Measurements from ENCODE around the gene MTFP1.
A peak's percentile ranks its signal among the peaks of the same experiment; 100 is the strongest.

The MTFP1 gene

DNA sequence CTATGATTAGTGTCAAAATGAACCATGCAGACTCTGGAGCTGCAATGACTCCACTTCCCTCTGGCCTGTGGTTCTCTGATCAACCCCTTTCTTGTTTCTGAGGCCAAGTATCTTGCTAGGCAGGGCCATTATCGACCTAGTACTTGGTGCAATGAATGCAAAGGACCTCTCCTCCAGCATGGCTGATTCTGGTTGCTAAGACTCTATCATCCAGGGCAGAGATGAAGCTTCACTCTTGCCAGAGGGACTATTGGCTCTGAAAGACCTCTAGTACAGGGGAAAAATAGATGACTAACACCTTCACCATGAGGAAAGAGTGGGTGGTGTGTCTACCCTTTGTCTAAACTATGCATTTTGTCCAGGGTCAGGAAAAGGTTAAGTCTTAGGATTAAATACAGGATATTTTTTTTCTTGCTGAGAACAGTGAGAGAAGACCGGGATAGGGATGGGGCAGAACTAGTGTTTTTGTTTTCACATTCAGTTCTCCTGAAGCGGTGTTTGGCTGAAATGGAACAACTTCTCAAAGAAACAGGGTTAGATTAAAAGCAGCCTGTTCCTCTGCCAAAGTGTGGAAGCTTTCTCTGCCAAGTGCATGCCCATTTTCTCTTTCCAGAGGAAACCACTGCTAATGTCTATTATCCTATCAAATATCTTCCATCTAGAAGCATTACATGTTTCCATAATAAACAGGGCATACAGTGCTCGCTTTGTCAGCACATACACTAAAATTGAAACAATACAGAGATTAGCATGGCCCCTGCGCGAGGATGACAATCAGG is 5.0 kb upstream of the MTFP1 start:
- TF ChIP-seq CTCF (IDR thresholded peaks at IDR 0.05; ENCODE audit: control extremely low read depth, extremely low read depth, low read depth, missing control alignments) = no peak
- no peak for DNase-seq (ENCODE audit: extremely low spot score)
- POLR2A ChIA-PET = no interaction called here
- CTCF ChIA-PET = interaction anchor here (0.9 to 2.3 kb wide), 3 partner anchors 9 to 133 kb away, joined by 3 to 10 read pairs (median 7); no protein-coding TSS in a partner anchor

DNA sequence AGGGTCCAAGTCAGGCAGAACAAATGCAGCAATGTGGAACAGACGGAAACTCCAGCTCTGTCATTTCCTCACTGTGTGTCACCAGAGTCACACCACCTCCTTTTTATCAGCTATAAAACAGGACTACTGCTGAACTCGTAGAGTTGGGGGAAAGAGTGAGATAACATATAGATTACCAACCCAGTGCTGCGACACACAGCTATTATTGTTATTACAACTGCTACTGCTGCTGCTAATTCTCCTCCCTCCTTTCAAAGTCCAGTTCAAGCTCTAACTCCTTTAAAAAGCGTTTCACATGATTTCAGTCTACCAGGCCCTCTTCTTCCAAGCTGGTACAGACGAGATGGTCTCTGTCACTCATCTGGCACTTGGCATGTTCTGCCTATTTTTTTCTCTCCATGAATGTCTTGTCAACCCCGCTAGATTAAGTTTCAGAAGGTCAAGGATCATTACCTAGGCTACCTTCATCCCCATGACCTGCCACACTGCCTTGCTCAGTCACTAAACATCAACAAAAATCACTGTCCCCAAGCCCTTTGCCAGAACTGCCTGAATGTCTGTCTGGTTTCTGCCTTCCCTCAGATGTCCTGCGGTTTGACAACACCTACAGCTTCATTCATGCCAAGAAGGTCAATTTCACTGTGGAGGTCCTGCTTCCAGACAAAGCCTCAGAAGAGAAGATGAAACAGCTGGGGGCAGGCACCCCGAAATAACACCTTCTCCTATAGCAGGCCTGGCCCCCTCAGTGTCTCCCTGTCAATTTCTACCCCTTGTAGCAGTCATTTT is 3.7 kb upstream of the MTFP1 start:
- CTCF ChIA-PET = interaction anchor here (0.9 to 7.6 kb wide), 10 partner anchors 8 to 134 kb away, joined by 3 to 57 read pairs (median 8); no protein-coding TSS in a partner anchor
- no peak for TF ChIP-seq CTCF (IDR thresholded peaks at IDR 0.05; ENCODE audit: control extremely low read depth, extremely low read depth, low read depth, missing control alignments)
- POLR2A ChIA-PET = interaction anchor here (0.6 kb wide), 1 partner anchor 1065 kb away, joined by 4 read pairs; no protein-coding TSS in a partner anchor
- no peak for DNase-seq (ENCODE audit: extremely low spot score)

DNA sequence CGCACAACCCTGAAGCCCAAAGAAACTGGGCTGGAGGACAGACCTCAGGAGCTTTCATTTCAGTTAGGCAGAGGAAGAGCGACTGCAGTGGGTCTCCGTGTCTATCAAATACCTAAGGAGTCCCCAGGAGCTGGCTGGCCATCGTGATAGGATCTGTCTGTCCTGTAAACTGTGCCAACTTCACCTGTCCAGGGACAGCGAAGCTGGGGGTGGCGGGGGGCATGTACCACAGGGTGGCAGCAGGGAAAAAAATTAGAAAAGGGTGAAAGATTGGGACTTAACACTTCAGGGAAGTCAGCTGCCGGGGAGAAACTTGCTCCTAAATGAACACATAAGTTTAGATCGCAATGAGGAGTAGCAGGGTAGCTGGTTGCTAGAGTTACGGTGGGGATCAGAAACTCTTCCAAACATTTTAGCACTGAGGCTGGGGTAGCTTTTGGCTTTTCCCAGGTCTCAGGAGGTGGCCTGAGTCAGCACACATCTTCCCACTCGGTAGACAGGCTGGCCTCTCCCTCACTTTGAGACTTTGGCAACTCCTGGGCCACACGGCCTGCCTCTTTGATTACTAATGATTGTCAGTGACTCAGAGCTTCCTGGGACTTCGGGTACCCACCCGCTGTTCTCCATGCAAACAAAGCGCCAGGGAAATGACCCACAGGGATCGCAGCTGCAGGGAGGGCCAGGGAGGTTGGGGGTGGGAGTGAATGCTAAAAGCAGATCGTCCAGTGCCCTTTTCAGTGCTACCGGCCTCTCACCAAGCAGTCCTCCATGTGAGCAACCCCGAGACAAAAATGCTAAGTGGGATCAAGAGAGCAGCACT is 2.9 kb upstream of the MTFP1 start:
- ChIA-PET CTCF (interaction anchor here (1.2 to 14.9 kb wide), 12 partner anchors 8 to 135 kb away, joined by 4 to 111 read pairs (median 10); partner anchors contain the start of genes RNF215 and SEC14L2), POLR2A (interaction anchor here (0.5 kb wide), 1 partner anchor 58 kb away, joined by 3 read pairs; no protein-coding TSS in a partner anchor)
- DNase-seq (ENCODE audit: extremely low spot score) = no peak
- TF ChIP-seq CTCF (IDR thresholded peaks at IDR 0.05; ENCODE audit: control extremely low read depth, extremely low read depth, low read depth, missing control alignments) = no peak

DNA sequence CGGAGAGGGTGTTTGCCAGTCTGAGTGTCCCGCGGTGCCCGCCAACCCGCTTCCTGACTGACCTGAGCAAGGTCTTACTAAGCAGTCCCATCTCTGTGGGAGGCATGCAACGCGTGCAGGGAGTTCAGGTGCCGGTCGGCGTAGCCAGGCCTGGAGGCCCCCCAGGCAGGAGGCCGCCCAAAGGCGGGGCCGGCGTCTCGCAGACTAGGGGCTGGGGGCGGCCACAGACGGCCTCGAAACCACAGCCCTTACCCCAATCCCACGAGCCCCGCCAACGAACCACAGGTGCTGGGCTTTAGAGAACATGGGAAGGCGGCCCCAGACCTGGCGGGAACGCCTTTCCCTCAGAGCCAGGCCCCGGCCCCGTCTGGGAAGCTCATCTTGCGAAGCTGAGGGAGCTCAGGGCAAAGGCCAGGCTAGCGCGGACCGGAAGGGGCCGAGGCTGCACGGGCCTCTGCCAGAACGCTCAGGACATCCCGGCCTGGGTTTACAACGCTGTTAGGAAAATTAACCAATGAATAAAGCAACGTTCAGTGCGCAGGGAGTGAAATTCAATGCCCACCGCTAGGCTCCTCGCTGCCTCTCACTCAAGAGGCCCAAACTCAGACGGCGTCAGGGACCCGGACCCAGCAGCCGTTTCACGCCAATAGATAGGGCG is 2.1 kb upstream of the MTFP1 start:
- CTCF ChIA-PET = interaction anchor here (1.1 to 14.9 kb wide), 12 partner anchors 8 to 135 kb away, joined by 3 to 111 read pairs (median 11); partner anchors contain the start of genes RNF215 and SEC14L2
- POLR2A ChIA-PET = interaction anchor here (0.5 to 1.2 kb wide), 3 partner anchors 9 to 69 kb away, joined by 3 to 4 read pairs (median 3); no protein-coding TSS in a partner anchor
- no peak for DNase-seq (ENCODE audit: extremely low spot score)
- TF ChIP-seq CTCF (IDR thresholded peaks at IDR 0.05; ENCODE audit: control extremely low read depth, extremely low read depth, low read depth, missing control alignments) = no peak

- ChIA-PET POLR2A (interaction anchor here (0.6 to 1.2 kb wide), 2 partner anchors 10 to 69 kb away, joined by 3 to 4 read pairs; no protein-coding TSS in a partner anchor), CTCF (interaction anchor here (1.1 to 14.9 kb wide), 12 partner anchors 10 to 161 kb away, joined by 3 to 111 read pairs (median 11); partner anchors contain the start of genes RNF215 and SEC14L2)
- peak; percentile 98 for DNase-seq (ENCODE audit: extremely low spot score)
- no peak for TF ChIP-seq CTCF (IDR thresholded peaks at IDR 0.05; ENCODE audit: control extremely low read depth, extremely low read depth, low read depth, missing control alignments)
Observed at GRCh38 chr22:30423959-30424533, 1.5 kb upstream of the MTFP1 start.

Measured in GM10248 (cell line).